ENCODE data around the gene SMAD6. TPM values are rescaled to one million over a fixed set of nuclear protein-coding genes. Genes with fewer than 3 reads are reported as not detected.

SMAD6 gene
- total RNA-seq, 2 donors from 2014 or later, result 14.8 to 51.2 TPM

GRCh38 chr15:66654739-66655375 is 47.2 kb upstream of the SMAD6 start:
- intact Hi-C loops (cut with DNase I), result no loop called here
- WGBS, result 25% methylated on average over 8 of the region's 45 CpGs
- Histone ChIP-seq H3K9me3 (no peaks in the 10 kb centered on the region), H3K27ac (peak overlapping the region; percentile 54 to 62), H3K27me3 (replicated peaks; ENCODE audit: insufficient read depth) (no peaks in the 10 kb centered on the region), H3K4me3 (peak overlapping the region in 1 of 2 donors; percentile 20), H3K36me3 (no peaks in the 10 kb centered on the region), H3K4me1 (replicated peaks) (peaks cover 5% of the 10 kb centered on the region)
- TF ChIP-seq POLR2AphosphoS5 (IDR thresholded peaks at IDR 0.05) (no peak), CTCF (IDR thresholded peaks at IDR 0.05) (no peak), POLR2A (IDR thresholded peaks at IDR 0.05) (no peak)
- DNase-seq (ENCODE audit: low spot score), result no peak

DNA sequence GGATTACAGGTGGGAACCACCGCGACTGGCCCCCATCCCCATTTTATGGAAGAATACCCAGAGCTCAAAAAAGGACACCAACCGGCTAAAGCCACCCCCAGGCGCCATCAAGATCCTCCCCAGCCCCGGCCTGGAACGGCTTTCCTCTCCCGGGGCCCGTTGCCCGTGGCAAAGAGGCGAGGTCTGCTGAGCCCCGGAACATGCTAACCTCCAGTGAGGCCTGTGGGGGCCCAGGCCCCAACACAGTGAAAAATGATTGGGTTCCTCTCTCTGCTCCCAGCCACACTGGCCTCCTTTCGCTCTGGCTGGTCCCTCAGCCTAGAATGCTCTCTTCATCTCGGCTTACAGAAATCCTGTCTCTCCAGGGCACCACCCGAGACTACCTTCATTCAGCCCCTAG is 46.5 kb upstream of the SMAD6 start:
- no peak for DNase-seq (ENCODE audit: low spot score)

DNA sequence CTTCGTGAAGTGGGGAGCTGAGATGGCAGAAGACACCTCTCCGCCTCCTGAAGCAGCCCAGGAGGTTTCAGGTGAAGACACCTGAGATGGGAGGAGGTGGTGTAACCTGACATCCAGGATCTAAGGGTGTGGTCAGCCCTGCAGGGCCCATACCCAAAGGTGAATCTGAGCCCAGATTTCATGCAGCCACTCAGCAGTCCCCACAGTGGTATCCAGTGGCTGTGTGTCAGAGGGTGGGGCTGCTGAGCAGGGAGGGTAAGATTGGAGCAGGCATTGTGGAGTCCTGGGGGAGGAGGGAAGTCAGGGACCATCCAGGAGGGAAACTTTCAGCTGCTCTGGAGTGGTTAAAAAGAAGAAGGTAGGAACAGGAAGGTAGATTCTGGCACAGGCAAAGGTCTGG is 46.0 kb upstream of the SMAD6 start:
- Histone ChIP-seq H3K4me3 (no peak overlapping the region), H3K27me3 (replicated peaks; ENCODE audit: insufficient read depth) (no peaks in the 10 kb centered on the region), H3K9me3 (no peaks in the 10 kb centered on the region), H3K27ac (no peak overlapping the region), H3K4me1 (replicated peaks) (peaks cover 5% of the 10 kb centered on the region), H3K36me3 (no peaks in the 10 kb centered on the region)
- DNase-seq (ENCODE audit: low spot score), result no peak
- intact Hi-C loops (cut with DNase I), result no loop called here
- 98% methylated on average over 2 of the region's 2 CpGs for WGBS
- TF ChIP-seq POLR2AphosphoS5 (IDR thresholded peaks at IDR 0.05) (no peak), POLR2A (IDR thresholded peaks at IDR 0.05) (no peak)

More for the DNA sequence above, 46.5 kb upstream of the SMAD6 start:
- TF ChIP-seq CTCF (IDR thresholded peaks at IDR 0.05), result no peak
- TF ChIP-seq POLR2AphosphoS5 (IDR thresholded peaks at IDR 0.05), result no peak
- TF ChIP-seq POLR2A (IDR thresholded peaks at IDR 0.05), result no peak
- Histone ChIP-seq H3K4me3 (no peak overlapping the region), H3K4me1 (replicated peaks) (peaks cover 5% of the 10 kb centered on the region), H3K27ac (no peak overlapping the region), H3K36me3 (no peaks in the 10 kb centered on the region), H3K27me3 (replicated peaks; ENCODE audit: insufficient read depth) (no peaks in the 10 kb centered on the region), H3K9me3 (no peaks in the 10 kb centered on the region)
- intact Hi-C loops (cut with DNase I), result no loop called here
- 85% methylated on average over 14 of the region's 14 CpGs for WGBS

DNA sequence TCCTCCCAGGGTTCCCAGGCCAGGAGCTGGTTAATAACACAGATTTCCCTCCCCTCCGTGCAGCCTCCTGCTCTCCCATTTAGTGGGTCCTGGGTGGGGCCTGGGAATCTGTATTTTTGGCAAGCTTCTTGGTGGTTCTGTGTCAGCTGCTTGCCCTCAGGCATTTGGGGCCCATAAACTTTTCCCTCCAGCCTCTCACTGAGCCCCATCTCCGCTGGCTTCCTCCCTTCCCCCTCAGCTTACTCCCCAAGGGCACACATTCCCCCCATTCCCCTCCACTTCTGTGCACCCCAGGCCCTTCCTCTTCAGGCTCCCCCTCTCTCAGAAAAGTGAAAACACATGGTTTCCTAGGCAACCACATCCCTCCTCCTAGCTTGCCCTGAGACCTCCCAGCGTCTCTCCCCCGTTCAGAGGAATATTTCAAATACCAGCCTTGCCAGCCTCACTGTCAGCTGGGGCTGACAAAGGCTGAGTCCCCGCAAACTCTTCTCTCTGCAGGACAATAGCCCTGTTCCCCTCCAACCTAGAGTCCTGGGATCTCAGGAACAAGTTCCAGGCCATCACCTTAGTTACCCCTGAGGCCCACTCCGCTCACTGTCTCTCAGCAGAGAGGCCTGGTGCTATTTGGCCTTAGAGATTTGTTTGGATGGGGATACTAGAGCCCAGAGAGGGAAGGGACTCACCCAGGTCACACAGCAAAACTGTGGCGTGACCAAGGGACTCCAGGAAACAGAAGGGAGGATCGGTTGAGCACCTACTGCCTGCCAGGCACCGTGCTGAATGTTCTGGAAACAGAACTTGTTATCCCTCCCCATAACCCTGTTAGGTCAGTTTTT is 44.6 kb upstream of the SMAD6 start:
- H3K4me3 ChIP-seq, result no peak overlapping the region
- intact Hi-C loops (cut with DNase I), result no loop called here
- peaks cover 5% of the 10 kb centered on the region for H3K4me1 ChIP-seq (replicated peaks)
- WGBS, result 78% methylated on average over 9 of the region's 9 CpGs
- DNase-seq (ENCODE audit: low spot score), result no peak
- no peaks in the 10 kb centered on the region for H3K36me3 ChIP-seq
- no peaks in the 10 kb centered on the region for H3K27me3 ChIP-seq (replicated peaks; ENCODE audit: insufficient read depth)
- no peak overlapping the region for H3K27ac ChIP-seq
- no peaks in the 10 kb centered on the region for H3K9me3 ChIP-seq
- TF ChIP-seq CTCF (IDR thresholded peaks at IDR 0.05) (no peak), POLR2AphosphoS5 (IDR thresholded peaks at IDR 0.05) (no peak), POLR2A (IDR thresholded peaks at IDR 0.05) (no peak)

GRCh38 chr15:66658044-66658443 is 44.0 kb upstream of the SMAD6 start:
- H3K36me3 ChIP-seq, result no peaks in the 10 kb centered on the region
- 41% methylated on average over 5 of the region's 5 CpGs for WGBS
- H3K9me3 ChIP-seq, result no peaks in the 10 kb centered on the region
- H3K27me3 ChIP-seq (replicated peaks; ENCODE audit: insufficient read depth), result no peaks in the 10 kb centered on the region
- DNase-seq (ENCODE audit: low spot score), result no peak
- intact Hi-C loops (cut with DNase I), result no loop called here
- no peak overlapping the region for H3K4me3 ChIP-seq
- TF ChIP-seq POLR2A (IDR thresholded peaks at IDR 0.05), result no peak
- no peak for TF ChIP-seq POLR2AphosphoS5 (IDR thresholded peaks at IDR 0.05)
- no peak for TF ChIP-seq CTCF (IDR thresholded peaks at IDR 0.05)
- peaks cover 5% of the 10 kb centered on the region for H3K4me1 ChIP-seq (replicated peaks)
- no peak overlapping the region for H3K27ac ChIP-seq

Data from prostate gland (tissue), 2 donors.